GM21825 (cell line): ENCODE results near the gene LIX1L.
"Not testable (repeated sequence)": the region's sequence is repeated elsewhere in the genome, so short reads cannot be mapped to it uniquely, and the experiment has no call there.

ENCODE experiments used
- ATAC-seq: cut with Tn5 transposase; IDR thresholded peaks from one replicate; pipeline ENCODE4 v1.9.1; 2021; ENCODE audit warnings: mild to moderate bottlenecking, moderate library complexity; ENCODE audit not compliant: unreplicated experiment

Gene LIX1L

DNA sequence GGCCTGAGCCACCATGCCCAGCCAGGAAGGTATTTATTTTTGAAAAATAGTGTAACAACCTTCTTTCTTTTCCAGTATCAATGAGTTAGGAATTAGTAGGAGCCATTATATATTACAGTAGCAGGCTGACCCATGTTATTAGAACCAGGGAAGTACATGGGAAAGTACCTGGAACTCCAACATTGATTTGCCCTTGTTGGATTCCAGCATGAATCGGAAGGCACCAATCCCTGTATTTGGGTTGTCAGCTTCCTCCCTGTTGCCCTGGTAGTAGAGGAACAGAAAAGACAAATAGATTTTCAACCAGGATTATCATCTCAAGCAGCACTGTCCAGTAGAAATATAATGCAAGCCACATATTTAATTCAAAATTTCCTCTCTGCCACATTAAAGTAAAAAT lies 20.4 kb downstream of the LIX1L start:
- no peak for ATAC-seq

DNA sequence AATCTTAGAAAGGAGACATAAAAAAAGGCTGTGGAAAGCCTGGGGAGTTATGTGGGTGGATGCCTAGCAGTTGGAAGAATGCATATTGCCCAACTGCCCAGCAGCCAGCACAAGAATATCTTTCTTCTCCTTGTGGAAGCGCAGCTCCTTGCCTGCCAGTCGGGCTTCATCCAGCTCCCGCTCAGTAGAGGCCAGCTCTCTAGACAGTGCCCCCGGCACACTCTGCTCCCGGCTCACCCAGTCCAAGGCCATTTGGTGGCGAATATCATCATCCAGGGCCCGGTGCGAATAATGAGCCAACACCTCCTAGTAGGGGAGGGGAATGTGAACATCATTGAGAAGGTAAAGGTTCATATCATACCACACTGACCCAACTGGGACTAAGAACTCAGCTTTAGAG lies 21.6 kb downstream of the LIX1L start:
- ATAC-seq, result no peak

DNA sequence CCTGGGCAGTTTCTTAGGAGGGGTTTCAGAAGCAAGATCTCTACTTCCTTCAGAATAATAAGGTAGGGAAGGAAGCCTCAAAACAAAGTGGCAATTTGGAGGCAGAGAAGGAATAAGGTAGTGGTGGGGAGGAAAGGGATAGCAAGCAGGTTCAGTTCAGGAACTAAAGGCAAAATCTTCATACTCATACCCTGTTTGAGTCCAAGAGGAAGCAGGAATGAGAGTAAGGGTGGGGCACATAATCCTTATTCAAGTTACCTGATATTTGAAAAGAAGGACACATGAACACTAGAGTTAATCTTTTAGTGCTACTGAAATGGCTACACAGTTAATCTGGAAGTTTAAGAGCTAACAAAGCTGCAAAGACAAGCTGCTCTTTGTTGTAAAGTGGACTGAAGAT lies 22.1 kb downstream of the LIX1L start:
- ATAC-seq, result no peak

DNA sequence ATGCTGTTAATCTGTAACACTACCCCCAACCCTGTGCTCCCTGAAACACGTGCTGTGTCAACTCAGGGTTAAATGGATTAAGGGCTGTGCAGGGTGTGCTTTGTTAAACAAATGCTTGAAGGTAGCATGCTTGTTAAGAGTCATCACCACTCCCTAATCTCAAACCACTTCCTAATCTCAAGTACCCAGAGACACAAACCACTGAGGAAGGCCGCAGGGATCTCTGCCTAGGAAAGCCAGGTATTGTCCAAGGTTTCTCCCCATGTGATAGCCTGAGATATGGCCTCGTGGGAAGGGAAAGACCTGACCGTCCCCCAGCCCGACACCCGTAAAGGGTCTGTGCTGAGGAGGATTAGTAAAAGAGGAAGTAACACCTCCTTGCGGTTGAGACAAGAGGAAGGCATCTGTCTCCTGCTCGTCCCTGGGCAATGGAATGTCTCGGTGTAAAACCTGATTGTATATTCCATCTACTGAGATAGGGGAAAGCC lies 25.3 kb downstream of the LIX1L start:
- not testable (repeated sequence) for ATAC-seq

DNA sequence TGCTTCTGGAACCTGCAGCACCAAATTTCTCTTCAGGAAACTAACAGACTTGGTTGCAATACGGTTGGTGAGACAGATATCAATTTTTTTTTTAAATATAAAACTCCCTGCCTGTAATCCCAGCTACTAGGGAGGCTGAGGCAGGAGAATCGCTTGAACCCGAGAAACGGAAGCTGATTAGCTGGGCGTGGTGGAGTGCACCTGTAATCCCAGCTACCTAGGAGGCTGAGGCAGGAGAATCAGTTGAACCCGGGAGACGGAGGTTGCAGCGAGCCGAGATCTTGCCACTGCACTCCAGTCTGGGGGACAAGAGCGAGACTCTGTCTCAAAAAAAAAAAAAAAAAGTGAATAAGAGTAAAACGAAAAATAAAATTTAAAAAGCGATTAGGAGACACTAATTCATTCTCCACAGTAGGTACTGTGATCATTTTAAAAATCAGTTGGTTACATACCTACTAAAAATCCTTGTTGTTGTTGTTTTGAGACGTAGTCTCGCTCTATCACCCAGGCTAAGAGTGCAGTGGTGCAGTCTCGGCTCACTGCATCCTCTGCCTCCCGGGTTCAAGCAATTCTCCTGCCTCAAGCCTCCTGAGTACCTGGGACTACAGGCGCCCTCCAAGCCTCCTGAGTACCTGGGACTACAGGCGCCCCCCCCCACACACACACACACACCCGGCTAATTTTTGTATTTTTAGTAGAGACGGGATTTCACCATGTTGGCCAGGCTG lies 29.7 kb downstream of the LIX1L start:
- no peak for ATAC-seq

DNA sequence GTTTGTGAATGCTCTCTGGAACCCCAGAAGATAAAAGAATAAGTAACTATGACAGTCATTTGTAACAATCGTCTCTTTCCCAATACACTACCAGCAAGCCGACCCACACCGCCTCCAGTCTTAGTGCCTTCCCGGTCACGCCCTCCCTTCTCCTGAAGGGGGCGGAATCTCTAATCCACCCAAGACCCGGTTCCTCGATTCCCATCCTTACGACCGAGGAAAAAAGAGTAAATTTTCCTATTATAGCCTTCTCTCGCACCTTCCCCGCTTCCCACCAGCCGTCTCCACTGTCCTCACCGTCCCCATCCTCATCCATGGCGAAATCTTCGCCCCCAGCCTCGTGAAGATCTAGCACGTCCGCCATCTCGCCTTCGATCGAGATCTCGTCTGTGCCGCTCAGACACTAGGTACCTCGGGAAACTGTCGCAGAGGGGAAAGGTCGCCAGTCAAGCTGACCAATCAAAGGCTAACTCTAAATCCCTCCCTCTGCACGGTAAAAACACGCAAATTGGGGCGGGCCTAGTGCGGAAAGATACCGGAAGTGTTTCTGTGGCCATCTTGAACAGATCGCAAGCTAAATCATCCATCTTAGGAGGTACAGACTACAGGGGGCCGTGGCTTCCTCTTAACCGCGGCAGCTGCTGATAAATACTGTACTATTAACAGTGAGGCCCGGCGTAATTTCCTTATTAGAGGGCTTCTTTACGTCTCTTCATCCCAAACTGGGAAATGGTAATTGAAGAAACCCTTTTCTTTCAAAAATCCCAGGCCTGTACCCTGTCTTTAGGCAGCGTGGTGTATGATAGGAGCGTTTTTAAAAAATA lies 30.5 kb downstream of the LIX1L start, which contains the start of gene RBM8A:
RBM8A (minus strand) TSS at position 422 of the 824 bp plus-strand sequence; CDS start at position 364, 58 bp downstream.
- ATAC-seq, result peak; percentile 91

DNA sequence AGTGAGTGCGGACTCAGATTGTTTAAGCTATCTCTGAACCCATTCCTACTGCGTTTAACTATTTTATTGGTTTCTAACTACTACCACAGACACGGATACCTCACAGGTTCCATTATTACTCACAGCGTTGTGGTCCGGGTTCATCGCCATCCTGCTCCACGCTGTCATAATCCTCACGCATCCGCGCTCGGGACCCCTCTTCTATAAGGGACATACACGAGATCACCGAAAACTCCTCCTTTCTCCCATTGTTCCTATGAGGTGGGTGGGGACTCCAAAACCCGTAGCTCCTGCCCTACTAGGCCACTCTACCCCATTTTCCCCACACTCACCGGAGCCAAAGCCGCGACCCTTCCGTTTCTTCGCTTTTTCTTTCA lies 31.1 kb downstream of the LIX1L start:
- ATAC-seq, result peak; percentile 5

DNA sequence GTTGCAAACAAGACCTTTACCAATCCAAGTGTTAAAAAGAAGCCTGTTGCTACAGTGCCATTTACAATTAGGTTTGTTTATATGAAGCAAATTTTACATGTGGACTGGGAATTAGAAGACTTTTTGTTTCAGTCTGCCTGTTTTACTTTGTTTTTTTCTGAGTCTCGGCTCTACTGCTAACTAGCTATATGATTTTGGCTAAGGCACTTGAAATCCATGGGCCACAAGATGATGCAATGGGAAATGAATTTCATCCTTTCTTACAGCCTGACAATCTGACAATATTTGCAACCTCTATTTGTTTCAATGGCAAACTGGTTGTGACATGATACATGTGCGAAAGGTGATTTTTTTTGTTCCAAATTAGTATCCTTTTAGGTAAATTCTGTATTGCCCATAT lies 35.6 kb downstream of the LIX1L start:
- no peak for ATAC-seq

DNA sequence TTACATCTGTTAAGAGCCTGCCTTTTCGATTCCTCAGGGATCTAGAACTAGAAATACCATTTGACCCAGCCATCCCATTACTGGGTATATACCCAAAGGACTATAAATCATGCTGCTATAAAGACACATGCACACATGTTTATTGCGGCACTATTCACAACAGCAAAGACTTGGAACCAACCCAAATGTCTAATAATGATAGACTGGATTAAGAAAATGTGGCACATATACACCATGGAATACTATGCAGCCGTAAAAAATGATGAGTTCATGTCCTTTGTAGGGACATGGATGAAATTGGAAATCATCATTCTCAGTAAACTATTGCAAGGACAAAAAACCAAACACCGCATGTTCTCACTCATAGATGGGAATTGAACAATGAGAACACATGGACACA lies 37.5 kb downstream of the LIX1L start:
- not testable (repeated sequence) for ATAC-seq

DNA sequence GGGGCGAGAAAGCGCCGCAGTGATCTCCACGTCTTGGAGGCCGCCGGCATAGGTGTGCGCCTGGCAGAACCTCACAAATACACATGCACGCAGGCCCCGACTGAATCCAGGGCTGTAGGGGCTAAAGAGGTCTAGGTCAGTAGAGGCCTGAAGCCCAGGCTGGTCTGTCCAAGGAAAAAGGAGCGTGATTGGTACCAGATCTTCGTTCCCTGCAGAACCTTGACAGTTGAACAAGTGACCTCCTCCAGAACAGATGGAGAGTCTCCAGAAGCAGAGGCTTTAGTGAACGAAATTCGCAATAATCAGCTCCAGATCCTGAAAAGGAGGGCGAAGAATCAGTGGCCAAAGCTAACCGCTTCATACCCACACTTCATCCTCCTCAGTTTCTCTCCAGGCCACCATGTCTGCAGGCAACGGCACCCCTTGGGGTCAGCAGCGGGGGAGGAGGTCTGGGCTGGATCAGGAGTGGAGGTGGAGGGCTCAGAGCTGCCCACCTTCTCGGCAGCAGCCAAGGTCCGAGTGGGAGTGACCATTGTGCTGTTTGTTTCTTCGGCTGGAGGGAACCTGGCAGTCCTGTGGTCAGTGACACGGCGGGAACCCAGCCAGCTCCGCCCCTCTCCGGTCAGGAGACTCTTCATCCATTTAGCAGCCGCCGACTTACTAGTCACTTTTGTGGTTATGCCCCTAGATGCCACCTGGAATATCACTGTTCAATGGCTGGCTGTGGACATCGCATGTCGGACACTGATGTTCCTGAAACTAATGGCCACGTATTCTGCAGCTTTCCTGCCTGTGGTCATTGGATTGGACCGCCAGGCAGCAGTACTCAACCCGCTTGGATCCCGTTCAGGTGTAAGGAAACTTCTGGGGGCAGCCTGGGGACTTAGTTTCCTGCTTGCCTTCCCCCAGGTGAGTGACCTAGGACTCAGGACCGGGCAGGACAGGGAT lies 38.6 kb downstream of the LIX1L start:
- peak; percentile 19 for ATAC-seq

DNA sequence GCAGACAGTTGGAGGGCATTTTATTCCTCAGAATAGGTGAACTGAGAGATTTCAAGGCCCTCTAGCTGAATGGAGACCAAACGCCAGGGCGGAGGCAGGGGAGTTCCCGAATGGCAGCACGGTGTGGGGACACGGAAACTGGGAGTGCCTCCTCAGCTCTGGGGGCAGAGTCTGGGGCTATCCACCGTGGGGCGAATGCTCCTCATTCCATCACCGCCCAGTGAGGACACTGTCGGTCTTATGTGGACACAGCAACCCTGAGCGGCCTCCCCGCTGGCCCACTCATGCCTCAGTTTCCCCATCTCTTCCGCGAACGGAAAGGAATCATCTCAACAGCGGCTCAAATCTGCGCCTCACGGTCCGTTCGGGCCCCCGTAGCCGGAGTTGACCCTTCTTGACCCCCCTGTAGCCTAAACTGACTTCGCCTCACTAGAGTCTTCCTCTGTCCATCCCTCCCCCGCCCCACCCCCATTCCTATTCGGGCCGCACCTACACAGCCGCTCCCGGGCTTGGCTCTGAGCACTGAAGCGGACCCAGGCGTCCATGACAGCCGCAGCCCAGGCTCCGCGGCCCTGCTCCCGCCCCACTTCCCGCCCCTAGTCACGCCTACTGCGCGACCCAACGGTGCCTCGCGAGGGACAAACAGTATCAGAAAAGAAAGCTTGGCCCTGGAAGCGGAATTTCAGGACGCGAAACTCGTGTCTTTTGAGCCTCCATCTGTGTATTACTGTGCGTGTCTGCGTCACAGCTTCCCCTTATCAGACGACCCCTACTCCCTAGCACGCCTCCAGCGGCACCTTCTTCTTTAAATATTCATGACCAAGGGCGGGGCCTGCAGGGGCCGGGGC lies 39.4 kb downstream of the LIX1L start, which contains the start of gene PEX11B:
PEX11B (minus strand) TSS at position 574 of the 848 bp plus-strand sequence; CDS start at position 545, 29 bp downstream.
- ATAC-seq, result peak; percentile 83

DNA sequence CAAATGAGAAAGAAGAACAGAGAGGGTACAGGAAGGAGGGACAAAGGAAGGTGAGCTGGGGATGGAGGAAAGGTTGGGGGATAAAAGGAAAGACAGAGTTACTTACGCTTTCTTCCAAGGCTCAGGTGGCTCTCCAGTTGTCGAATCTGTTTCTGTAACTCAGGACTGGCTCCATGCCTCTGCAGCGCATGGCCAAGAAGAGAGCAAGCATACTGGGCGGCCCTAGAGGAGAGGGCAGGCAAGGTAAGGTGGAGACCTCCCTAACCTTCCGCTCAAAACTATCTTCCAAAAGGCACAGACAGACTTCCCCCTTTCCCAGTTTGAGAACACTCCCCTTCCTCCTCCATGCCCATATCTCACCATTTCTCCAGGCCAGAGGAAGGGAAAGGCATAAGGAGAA lies 40.2 kb downstream of the LIX1L start:
- ATAC-seq, result no peak

DNA sequence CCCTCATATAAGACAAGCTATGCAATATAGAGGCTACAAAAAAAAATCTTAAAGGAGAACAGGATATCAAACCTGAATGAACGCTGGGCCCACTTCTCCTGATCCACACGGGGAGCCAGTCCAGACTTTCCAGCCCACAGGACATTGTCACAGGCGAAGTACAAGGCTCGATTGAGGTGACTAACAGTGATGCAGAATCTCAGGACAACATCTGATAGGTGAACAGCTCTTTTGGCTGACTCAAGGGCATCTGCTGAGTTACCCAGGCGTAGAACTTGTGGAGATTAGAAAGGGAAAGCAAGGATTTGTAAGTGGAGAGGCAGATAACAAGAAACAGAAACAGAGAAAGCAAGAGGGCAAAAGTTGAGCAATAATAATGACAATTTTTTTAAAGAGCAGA lies 41.1 kb downstream of the LIX1L start:
- ATAC-seq, result no peak

DNA sequence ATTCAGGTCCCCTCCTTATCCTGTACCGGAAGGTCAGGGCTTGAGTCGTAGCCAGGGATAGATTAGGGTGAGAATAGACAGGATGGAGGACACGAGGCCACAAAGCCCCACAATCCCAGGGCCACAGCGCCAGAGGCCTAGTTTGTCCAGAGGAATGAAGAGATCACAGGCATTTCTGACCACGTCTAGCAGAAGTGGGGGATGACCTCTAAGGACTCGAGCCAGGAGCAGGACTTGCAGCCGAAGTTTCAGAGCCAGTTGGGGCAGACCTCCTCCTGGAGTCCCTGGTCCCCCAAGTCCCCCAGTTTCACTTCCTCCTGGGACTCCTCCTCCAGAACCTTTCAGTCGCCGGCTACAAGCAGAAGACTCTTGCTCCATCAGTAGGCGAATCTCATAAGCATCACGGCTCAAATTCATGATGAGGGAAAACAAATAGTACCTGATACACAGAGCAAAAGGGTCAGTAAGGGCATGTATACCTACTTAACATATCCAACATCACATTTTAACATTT lies 45.6 kb downstream of the LIX1L start:
- no peak for ATAC-seq

DNA sequence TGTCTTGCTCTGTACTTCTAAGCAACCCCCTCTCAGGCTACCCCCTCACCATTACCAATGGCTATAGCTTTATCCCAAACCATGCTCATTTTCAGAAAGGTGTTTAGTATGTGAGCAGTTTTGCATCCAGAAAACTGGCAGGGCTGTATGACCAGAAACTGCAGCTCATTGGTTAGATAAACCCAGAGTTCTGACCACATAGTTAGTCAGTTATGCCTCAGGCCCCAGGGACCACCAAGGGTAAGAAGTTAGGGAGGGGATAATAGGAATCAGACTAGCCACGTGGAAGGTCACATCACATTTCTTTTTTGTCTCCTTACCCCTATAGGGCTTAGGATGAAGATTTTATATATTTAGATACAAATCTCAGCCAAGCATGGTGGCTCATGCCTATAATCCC lies 49.2 kb downstream of the LIX1L start:
- ATAC-seq, result no peak

DNA sequence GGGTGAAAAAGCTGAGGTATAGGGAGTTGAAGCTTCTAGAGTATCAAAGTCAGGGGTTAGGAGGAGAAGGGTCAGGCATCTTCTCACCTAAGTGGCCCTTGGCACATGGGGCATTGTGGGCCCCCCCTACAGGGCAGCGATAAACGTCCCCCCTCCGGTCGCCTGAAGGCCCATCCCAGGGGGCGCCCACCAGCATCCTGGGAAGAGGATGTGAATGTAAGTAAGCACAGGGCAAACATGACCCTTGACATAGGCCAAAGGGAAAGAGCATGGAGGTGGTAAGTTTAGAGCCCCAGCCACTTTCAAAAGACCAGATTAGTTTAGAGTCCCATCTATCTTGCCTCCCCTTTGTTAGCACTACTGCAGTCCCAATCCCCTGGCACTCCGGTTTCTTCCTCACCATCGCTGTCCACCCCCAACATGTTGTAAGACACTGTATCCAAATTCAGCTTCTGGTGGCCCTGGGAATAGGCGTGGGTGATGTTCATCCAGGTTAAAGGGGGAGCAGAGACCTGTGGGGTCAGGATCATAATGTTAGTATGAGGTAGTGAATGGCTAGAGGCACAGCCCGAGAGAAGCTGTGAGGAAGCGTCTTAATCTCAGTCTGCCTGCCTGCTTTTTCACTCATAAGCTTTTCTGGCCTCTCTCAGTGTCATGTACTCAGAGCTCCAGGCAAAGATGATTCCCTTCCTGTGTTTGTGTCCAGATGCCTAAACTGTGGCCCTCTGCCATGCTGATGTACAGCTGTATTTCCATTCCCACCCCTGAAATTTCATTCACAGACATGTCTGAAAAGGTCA lies 50.7 kb downstream of the LIX1L start:
- ATAC-seq, result no peak

DNA sequence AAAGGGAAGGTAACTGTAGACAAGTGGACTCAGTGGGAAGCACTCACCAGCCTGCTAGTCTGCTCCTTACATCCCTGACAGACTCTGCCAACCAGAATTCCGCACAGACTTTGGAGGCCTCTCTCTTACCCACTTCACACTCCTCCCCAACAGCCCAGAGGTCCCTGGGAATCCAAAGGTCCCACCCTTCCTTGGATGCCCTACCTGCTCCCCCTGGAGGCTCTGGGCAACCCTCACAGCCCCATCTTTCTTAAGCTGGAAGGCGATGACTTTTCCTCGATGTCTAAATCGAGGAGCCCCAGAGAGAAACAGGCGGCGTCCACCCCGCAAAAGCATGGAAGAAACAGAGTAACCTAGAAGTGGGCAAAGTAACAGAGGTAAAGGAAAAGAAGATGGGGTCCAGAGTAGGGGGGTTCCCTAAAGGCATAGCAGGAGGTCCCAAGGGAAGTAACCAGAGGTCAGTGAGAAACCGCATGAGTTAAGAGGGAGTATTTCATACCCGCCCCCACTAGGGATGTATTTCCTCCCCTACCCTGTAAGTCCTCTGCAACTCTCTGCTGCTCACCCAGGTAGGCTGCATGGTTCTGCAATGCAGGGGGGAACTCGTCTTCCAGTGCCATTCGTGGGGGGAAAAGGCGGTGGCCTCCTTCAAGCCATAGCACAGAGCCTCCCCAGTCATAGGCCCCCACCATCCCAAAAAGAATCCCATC lies 56.4 kb downstream of the LIX1L start:
- ATAC-seq, result no peak

DNA sequence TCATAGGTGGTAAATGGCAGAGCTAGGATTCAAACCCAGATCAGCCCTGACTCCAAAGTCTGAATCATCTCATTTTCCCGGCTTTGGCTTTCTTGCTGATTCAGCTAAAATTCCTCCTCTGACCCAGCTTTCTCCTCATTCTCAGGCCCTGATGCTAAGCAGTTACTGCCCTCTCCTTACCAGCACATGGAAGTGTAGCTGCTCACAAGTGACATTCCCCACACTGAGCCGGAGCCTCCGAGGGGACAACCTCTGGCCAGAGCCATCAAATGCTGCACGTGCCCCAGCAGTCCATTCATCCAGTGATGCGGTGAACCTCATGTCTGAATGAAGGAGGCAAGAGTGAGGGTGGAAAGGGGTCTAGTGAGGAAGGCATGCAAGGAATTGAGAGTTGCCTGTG lies 59.1 kb downstream of the LIX1L start:
- ATAC-seq, result no peak
